Activated CD8-positive, alpha-beta memory T cell treated with anti-CD3 and anti-CD28 coated beads for 48 hours (primary cell): ENCODE measurements around the gene TSTD2.
"Not testable (repeated sequence)": the region's sequence is repeated elsewhere in the genome, so short reads cannot be mapped to it uniquely, and the experiment has no call there.

Source experiments
- DNase-seq, 3 experiments: peaks; one replicate each; pipeline ENCODE4 v3.0.0-alpha.2; 2020; ENCODE audit warnings: low read depth in 2 of 3, low spot score in 2 of 3

TSTD2 gene

DNA sequence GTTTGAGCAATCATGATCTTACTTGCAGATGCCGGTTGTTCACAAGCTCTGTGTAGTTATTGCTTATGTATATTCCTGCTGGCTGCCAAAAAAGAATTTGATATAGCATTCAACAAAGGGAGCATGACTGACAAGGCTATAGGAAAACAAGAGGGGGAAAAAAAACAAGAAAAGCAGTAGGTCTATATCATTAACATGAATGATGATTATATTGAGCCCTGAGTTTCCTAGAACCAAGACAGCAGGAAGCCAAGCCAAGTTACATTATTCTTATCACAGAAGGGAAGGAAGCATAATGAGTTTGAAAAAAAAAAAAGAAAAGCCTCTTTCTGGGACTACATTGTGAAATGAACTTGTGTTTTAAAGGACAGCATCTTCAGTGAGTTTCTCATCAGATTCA is 41.0 kb downstream of the TSTD2 start:
- DNase-seq, result no peak

DNA sequence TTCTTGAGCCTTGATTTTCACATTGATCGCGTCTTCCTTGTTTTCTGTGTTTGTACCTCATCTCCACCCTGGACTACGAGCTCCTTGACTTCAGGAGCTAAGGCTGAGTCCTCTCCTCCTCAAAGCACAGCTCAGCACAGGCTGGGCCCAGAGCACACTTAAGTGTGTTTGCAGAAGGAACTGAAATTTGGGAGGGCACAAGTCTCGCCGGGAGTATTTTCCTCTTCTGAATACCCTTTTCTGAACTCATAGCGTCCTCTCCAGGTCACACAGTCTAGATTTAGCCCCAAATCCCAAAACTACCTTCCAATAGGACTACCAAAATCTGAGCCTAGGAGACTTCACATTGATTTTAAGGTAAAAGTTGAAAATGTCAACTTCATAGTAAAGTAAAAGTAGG is 41.6 kb downstream of the TSTD2 start:
- DNase-seq, result no peak

DNA sequence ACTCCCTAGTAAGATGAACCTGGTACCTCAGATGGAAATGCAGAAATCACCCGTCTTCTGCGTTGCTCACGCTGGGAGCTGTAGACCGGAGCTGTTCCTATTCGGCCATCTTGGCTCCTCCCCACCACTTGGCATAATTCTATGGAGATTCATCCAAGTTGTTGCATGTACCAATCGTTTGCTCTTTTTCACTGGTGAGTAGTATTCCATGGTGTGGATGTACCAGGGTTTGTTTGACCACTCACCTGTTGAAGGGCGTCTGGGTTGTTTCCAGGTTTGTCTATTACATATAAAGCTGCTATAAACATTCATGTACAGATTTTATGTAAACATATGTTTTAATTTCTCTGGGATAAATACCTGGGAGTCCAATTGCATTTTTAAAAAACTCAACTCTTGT is 46.3 kb downstream of the TSTD2 start:
- DNase-seq, result not testable (repeated sequence)

DNA sequence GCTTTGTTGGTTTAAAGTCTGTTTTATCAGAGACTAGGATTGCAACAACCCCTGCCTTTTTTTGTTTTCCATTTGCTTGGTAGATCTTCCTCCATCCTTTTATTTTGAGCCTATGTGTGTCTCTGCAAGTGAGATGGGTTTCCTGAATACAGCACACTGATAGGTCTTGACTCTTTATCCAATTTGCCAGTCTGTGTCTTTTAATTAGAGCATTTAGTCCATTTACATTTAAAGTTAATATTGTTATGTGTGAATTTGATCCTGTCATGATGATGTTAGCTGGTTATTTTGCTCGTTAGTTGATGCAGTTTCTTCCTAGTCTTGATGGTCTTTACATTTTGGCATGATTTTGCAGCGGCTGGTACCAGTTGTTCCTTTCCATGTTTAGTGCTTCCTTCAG is 48.4 kb downstream of the TSTD2 start:
- DNase-seq, result not testable (repeated sequence)

DNA sequence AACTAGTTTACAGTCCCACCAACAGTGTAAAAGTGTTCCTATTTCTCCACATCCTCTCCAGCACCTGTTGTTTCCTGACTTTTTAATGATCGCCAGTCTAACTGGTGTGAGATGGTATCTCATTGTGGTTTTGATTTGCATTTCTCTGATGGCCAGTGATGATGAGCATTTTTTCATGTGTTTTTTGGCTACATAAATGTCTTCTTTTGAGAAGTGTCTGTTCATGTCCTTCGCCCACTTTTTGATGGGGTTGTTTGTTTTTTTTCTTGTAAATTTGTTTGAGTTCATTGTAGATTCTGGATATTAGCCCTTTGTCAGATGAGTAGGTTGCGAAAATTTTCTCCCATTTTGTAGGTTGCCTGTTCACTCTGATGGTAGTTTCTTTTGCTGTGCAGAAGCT is 51.6 kb downstream of the TSTD2 start:
- not testable (repeated sequence) for DNase-seq

DNA sequence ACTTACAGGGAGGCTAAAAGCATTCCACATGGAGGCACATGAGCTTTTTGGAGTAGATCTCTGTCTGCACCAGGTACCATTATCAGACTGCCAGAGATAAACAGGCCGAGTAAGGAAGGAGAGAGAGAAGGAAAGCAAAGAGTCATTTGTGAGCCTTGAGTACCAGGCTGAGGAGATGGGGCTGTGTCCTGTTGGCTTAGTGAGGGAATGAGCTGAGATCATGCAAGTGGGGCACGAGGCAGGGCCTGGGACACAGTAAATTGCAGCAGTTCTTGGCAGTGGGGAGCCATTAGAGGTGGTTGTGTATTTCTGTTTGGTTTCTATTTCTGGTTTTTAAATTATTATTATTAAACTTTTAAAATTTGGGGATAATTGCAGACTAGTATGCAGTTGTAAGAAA is 53.3 kb downstream of the TSTD2 start:
- no peak for DNase-seq

DNA sequence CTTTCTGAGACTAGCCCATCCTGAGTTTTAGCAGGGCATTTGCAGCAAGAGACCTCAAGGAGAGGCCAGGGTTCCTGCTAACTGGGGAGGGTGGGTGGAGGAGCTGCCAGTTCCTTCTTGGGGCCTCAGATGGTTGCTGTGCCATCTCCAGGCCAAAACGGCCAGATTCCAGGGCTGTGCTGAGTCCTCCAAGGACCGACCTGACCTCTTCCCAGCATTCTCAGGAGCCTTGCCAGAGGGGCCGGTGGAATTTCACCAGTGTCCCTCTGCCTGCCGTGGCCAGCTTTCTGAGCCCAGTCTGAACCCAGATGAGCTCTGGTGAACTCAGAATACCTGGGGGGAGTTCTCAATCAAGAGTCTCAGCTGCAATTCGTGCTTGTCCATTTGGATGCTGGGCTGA is 54.3 kb downstream of the TSTD2 start:
- DNase-seq, result no peak

DNA sequence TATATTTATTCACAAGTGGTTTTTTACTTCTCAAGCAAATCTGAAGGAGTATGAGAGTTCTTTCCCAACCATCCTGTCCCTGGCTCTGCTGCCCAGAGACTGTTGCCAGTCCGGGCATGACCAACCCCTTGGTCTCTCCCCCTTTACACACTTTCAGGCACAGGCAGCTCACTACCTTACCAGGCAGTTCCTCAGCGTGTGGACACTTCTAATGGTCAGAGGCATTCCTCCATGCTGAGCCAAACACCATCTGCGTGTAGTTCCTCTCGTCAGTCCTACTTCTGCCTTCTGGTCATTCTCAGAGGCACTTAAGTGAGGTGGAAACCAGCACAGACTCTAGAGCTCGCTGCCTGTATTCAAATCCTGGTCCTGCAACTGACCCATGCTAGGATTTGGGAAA is 56.1 kb downstream of the TSTD2 start:
- no peak for DNase-seq

DNA sequence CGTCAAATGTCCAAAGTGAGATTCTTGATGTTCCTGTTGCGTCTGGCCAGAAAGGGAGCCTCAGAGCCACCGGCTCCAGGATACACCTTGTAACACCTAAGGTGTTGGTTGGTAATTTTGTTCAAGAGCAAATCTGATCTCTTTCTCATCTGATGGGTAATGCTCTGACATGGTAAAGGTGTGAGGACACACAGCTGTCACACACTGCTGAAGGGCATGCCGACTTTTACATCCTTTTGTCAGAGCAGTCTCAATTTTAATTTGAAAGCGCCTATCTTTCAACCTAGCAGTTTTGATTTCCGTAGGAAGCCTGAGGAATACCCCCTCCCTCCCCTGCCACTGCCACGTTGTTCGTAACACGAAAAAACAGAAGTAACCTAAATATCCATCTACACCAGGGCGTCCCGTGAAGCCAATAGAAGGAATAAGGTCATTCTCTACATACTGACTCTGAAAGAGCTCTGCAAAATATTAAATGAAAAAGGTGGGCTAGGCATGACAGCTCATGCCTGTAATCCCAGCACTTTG is 57.4 kb downstream of the TSTD2 start:
- no peak for DNase-seq

DNA sequence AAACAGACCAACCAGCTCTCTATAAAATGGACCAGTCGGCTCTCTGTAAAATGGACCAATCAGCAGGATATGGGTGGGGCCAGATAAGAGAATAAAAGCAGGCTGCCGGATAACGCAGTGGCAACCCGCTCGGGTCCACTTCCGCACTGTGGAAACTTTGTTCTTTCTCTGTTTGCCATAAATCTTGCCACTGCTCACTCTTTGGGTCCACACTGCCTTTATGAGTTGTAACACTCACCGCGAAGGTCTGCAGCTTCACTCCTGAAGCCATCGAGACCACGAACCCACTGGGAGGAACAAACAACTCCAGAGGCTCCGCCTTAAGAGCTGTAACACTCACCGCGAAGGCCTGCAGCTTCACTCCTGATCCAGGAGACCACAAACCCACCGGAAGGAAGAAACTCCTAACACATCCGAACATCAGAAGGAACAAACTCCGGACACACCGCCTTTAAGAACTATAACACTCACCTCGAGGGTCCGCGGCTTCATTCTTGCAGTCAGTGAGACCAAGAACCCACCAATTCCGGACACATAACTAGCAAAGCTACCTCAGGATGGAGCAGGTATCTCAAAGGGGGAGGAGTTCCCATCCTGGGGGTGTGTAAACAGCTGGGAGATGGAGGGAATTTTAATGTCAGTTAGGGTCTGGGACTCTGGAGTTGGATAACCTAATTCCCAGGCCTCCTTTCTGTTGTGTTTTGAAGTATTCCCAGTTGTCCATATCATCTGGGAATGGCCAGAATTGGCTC is 58.1 kb downstream of the TSTD2 start:
- DNase-seq, result not testable (repeated sequence)

DNA sequence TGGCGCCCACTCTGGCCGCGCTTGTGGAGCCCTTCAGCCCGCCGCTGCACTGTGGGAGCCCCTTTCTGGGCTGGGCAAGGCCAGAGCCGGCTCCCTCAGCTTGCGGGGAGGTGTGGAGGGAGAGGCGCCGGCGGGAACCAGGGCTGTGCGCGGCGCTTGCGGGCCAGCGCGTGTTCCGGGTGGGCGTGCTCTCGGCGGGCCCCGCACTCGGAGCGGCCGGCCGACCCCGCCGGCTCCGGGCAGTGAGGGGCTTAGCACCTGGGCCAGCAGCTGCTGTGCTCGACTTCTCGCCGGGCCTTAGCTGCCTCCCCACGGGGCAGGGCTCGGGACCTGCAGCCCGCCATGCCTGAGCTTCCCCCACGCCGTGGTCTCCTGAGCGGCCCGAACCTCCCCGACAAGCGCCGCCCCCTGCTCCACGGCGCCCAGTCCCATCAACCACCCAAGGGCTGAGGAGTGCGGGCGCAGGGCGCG is 59.0 kb downstream of the TSTD2 start:
- DNase-seq, result not testable (repeated sequence)

DNA sequence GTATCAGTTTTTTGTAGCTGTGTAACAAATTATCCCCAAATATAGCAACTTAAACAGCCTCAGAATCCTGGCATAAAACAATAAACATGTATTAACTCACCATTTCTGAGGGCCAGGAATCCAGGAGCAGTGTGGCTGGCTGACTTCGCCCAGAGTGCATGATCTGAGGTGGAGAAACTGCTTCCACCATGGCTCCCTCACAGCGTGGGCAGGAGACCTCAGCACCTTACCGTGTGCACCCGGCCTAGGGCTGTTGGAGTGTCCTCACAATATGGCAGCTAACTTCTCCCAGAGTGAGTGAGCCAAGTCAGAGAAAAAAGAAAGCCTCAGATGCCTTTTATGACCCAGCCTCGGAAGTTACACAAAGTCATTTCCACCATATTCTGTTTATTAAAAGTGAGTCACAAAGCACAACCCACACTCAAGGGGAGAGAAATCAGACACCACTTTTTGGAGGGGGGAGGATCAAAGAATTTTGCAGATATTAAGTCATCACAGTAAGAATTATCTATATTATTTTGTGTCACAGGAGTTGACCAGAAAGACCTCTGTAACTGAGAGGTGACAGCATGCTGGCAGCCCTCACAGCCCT is 59.6 kb downstream of the TSTD2 start:
- no peak for DNase-seq

DNA sequence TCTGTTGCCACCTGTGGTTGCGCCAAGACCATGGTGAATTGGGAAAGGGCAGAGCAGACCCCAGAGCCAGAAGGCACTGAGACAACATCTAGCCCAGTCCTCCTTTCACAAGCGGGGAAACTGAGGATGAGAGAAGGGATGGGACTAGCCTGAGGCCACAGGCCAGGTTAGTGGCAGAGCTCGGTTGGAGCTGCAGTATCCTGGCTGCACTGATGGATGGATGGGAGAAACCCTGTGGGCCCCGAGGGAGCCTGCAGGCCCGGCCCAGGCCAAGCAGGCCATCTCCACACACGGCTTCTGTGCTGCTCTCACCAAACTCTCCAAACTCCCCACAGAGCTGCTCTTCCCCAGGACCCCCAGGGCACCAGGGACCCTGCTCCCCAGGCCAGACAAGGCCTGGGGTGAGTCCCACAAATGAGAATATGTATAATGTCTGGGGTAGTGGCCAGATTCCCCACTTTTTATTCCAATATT is 60.2 kb downstream of the TSTD2 start:
- no peak for DNase-seq

DNA sequence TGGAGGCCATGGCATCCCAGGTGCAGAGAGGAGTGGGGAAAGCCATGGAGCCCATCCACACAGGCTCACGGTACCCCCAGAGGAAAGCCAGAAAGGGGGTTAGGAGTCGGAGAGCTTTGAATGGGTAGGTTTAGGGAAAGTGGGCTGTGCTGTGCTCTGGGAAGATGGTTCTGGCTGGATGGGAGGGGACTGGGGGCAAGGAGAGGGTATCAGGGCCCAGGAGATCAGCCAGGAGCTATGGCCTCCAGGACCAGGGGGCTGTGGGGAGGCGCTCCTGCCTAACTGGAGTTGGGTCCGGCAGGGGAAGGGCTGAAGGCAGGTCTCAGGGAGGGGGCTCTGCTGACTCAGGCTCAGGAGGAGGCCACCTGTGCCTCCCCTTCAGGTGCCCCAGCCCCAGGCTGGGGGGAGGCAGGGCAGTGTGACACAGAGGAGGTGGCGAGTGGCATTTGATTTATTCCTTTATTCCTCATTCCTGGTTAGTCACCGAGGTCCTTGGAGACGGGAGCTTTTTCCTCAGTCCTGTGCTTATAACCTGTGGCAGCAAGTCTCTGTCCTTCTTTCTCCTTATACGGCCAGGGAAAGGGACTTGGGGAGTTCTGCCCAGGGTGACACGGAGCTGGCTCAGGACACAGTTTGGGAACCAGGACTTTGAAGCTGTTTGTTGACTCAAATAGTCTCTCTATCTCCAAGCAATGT is 60.8 kb downstream of the TSTD2 start:
- no peak for DNase-seq

DNA sequence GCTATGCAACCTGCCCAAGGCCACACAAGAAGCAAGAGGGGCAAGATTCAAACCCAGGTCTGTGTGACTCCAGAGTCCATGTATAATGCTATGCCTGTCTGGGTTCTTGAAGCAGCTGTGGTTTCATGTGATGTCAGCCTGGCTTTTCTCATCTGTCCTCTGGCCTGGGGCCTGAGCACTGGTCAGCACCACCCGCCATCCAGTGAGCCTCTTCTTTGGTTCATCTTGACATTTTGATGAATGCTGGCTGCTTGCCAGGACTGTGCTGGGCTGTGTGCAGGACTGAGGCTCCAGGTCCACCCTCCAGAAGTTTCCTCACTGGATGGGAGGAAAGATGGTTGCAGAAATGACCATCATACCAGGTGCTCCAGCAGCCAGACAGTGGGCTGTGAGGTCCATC is 61.5 kb downstream of the TSTD2 start:
- DNase-seq, result no peak

DNA sequence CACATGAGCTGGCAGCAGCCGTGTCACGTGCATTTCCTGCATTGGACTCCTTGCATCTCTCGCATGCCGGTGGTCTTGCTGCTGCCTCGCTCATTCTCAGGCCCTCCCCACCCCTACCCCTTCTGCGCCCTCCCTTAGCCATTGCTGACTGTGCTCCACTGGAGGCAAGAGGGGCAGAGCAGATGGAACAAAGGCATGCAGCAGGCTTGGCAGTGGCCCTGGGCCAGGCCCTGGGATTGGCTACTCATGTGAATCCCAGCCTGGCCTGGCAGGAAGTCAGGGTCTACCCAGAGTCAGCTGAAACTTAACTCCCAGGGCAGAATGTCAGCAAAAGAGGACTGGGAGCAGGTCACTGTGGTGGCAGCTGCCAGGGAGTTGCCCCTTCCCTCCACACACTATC is 62.3 kb downstream of the TSTD2 start:
- DNase-seq, result no peak

DNA sequence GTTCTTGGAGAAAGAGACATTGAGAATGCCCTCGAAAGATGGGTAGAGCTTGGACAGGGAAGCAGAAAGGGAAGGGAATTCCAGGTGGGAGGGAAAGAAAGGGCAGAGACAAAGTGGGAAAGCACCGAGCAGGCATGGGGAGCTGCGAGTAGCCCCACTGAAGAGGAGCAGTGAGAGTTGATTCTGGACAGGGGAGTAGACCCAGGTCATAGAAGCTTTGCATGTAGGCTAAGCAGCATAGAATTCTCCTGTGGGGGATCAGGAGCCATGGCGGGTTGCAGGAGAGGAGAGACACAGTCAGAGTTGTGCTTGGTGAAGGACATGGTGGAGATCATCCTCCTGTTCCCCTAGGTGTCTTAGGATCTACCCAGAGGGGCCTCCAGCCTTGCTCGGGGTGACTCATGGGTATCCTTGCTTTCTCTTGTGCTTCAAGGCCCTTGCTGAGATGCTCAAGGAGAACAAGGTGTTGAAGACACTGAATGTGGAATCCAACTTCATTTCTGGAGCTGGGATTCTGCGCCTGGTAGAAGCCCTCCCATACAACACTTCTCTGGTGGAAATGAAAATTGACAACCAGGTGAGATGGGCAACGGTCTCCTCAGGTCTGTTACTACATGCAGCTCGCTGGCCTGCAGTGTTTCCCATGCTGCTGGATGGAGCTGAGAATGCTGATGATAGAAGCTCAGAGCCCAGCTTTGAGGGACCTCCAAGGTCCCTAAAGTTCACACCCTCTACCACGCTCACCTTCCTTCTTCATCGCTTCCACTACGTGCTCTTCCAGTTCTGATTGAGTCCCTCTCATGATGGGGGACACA is 64.5 kb downstream of the TSTD2 start:
- DNase-seq, result no peak

DNA sequence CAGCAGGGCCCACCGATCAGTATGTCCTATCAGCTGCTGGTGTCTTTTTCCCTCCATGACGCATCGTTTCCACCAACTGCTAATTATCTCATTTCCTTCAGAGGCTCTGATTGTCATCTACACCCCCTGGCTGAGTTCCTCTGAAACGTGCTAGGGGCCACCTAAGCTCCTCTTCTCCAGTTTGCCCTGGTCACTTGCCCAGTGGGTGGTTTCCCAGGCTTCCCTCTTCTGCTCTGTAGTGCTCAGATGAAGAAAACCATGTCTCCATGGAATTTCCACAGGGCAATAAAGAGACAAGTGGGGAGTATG is 65.3 kb downstream of the TSTD2 start:
- DNase-seq, result no peak

DNA sequence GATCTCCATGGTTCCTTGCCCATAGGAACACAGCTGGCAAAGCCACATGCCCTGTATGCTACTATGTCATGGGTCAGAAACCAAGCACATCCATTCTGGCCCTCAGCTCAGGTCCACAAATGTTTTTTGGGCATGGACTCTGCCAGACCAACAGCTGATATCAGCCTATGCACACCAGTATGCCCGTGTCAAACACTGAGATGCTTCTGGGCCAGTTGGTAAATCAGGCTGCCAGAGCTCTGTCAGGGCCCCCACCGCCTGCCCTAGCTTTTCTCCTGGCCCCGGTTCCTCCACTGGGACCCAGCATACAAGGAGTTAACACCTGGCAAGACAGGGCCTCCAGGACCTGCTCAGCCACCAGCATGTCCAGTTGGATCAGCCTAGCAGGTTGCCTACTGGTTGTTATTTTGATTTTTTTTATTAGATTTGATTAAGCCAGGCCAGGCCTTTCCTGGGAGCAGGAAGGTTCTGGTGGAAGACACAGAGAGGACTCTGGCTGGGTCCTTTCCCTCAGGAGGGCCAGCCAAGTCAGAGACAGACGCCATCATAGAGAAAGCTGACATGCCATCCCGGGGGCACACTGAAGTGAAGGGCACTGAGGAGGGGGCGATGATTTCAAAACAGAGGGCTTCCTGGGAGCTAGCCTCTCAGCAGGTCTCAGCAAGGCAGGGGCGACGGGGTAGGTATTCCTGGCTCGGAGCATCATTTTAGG is 65.8 kb downstream of the TSTD2 start:
- no peak for DNase-seq

DNA sequence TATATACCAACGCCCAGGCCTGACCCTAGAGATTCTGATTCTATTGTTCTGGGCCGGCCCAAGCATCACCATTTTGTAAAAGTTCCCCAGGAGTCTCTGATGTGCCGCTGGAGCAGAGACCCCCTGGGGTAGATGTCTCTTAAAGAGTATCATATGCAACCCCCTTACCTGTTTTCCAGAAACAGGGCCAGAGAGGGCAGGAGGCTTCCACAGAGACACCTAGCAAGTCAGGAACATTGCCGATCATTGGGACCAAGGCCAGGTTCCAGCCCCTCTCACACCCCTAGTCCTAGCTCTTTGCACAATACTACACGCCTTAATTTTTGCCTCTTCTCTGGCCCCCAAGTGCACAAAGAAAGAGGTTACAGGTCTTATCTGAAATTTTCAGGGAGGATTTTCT is 67.9 kb downstream of the TSTD2 start:
- DNase-seq, result no peak
